Activated CD8-positive, alpha-beta memory T cell treated with anti-CD3 and anti-CD28 coated beads for 1 hour (primary cell): ENCODE results near the gene ZMYND8.
"Not testable (repeated sequence)": the region's sequence is repeated elsewhere in the genome, so short reads cannot be mapped to it uniquely, and the experiment has no call there.

ENCODE experiments used
- DNase-seq, 2 donors: peaks; one replicate each; pipeline ENCODE4 v3.0.0-alpha.2; 2020; ENCODE audit warnings: low read depth in 1 of 2; ENCODE audit errors: extremely low read depth in 1 of 2

The ZMYND8 gene

GRCh38 chr20:47356526-47357295 lies at the start of gene ZMYND8:
TSS of gene ZMYND8 (minus strand) at chr20:47356699. CDS start at chr20:47356670, 29 bp downstream.
- DNase-seq = peak; percentile 79 to 82

GRCh38 chr20:47405775-47406325 lies 49.4 kb upstream of the ZMYND8 start:
- no peak for DNase-seq

- no peak for DNase-seq
Observed at GRCh38 chr20:47400685-47401084, 44.2 kb upstream of the ZMYND8 start.

GRCh38 chr20:47397652-47398301 lies 41.3 kb upstream of the ZMYND8 start:
- DNase-seq = no peak

DNA sequence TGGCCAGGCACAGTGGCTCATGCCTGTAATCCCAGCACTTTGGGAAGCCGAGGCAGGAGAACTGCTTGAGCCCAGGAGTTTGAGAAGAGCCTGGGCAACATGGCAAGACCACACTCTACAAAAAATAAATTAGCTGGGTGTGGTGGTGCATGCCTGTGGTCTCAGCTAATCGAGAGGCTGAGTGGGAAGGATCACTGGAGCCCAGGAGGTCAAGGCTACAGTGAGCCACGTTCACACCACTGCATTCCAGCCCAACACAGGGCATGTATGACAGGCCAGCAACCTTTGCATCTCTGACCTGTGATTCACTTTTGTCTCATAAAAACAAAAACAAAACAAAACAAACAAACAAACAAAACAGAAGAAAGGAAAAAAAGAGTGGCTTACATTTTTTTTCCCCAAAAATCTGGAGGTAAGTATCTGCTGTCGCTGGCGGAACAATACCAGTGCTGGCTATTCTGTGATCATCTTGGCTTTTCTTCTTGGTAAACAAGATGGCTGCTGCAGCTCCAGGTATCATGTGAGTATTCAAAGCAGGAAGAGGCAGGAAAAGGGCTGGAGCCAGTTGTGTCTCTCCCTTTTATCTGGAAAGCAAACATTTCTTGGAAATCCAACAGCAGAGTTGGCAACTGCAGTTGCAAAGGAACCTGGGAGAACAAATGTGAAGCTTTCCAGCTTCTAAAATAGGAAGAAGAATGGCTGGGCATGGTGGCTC lies 40.4 kb upstream of the ZMYND8 start:
- no peak for DNase-seq

DNA sequence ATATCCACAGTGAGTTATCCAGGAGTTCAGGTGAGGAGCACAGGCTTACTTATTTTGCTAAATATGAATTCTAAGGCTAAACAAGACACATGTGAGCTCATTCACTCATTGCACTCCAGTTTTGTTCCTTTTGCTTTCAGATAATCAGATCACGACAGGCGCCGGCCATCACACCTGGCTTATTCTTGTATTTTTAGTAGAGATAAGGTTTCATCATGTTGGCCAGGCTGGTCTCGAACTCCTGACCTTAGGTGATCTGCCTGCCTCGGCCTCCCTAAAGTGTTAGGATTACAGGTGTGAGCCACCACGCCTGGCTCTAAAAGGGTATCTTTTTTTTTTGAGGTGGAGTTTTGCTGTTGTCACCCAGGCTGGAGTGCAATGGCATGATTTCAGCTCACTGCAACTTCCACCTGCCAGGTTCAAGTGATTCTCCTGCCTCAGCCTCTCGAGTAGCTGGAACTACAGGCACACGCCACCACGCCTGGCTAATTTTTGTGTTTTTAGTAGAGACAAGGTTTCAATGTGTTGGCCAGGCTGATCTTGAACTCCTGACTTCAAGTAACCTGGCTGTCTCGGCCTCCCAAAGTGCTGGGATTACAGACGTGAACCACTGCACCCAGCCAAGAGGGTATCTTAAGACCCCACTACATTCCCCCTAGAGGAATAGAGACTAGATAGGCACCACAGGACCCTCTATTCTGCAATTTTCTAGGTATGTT lies 37.5 kb upstream of the ZMYND8 start:
- DNase-seq = not testable (repeated sequence)

- DNase-seq = no peak
Observed at GRCh38 chr20:47392721-47393073, 36.2 kb upstream of the ZMYND8 start.

DNA sequence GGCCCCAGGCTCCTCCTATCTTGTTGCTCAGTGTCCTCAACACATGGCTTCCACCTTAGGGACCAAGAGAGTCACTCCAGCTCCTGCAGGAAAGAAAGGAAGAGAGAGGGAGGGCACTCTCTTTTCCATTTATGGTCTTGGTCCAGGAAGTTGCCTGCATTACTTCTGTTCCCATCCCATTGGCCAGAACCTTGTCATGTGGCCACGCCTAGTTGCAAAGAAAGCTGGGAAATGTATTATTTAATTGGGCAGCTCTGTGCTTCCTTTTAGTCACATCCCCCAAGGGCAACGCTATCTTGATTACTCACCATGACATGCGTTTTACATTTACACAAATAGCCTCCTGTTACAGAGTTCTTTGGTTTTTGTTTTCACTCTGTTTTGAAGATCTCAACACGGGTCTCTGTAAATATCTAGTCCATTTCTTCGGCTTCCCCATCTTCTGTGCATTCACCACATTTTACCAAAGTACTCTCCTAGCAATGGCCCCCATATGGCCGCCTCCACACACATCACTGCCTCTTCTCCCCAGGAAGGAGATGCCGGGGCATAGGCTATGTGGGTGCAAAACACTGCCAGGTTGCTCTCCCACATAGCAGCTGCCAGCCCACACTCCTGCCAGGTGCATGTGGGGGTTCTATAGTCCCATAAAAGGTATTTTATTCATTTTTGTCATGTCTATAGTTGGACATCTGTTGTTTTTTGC lies 35.7 kb upstream of the ZMYND8 start:
- DNase-seq = no peak

DNA sequence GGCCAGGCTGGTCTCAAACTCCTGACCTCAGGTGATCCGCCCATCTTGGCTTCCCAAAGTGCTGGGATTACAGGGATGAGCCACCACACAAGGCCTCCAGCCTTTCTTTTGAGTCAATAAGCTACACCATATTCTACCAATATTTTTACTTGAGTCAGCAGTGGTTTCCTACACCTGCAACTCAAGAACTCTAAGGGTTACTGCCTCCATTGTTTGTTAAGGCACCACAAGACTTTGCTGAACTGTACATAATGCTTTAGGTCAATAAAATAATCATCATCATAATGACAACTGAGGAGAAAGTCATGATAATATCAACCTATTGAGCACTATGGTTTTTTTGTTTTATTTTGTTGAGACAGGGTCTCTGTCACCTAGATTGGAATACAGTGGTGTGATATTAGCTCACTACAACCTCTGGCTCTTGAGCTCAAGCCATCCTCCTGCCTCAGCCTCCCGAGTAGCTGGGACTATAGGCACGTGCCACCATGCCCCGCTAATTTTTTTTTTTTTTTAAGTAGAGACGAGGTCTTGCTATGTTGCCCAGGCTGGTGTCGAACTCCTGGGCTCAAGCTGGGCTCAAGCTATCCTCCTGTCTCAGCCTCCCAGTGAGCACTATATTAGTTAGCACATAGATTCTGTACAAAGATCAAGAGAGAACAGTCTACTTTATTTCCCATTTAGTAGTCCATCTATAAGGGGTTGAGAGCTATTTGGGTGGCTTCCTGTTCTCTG lies 34.9 kb upstream of the ZMYND8 start:
- DNase-seq = no peak

- no peak for DNase-seq
Observed at GRCh38 chr20:47389867-47390347, 33.4 kb upstream of the ZMYND8 start.

GRCh38 chr20:47385968-47386367 lies 29.5 kb upstream of the ZMYND8 start:
- not testable (repeated sequence) for DNase-seq

DNA sequence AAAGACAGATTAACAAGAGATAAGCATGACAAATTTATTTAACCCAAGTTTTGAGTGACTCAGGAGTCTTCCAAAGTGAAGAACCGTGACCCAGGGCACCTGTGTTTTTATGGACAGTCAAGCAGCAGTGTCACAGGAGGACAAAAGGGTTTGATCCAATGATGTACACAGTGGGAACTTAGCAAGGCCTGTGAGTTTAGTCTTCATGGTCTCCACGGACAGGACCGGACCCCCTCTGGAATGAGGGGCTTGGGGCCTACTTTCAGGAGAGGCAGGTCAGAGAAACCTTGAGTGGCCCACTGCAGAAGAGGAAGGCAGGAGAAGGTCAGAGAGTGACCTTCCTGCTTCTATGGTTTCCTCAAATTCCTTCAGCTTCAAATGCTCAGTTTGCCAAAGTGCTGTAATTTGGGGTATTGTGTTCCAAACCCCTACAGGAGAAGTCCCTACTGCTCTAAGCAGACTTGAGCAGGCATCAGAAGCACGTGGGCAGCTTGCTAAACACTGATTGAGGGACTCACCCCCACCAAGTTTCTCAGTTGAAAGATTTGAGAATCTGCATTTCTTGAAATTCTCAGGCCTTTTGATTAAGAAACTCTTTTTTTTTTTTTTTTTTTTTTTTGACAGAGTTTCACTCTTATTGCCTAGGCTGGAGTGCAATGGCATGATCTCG lies 26.4 kb upstream of the ZMYND8 start:
- no peak for DNase-seq

DNA sequence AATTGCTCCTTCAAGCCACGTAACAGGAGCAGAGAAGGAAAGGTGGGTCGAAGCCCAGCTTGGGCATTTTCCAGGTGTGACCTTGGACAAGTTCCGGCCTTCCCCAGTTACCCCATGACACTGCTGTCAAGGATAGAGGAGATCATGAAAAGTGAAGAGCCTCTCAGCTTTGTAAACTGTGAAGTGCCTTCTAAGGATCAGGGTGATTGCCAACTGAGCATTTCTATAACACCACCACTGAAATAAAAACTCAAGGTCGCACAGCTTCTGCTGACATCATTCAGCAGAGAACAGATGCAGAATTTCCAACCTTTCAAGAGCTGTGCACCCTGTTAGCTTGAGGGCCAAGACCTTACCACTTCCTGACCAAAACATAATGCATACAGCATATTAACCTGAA lies 24.0 kb upstream of the ZMYND8 start:
- no peak for DNase-seq

- no peak for DNase-seq
Observed at GRCh38 chr20:47379433-47380150, 23.1 kb upstream of the ZMYND8 start.

GRCh38 chr20:47377122-47377722 lies 20.7 kb upstream of the ZMYND8 start:
- no peak for DNase-seq

- not testable (repeated sequence) for DNase-seq
Observed at GRCh38 chr20:47376096-47376643, 19.7 kb upstream of the ZMYND8 start.

DNA sequence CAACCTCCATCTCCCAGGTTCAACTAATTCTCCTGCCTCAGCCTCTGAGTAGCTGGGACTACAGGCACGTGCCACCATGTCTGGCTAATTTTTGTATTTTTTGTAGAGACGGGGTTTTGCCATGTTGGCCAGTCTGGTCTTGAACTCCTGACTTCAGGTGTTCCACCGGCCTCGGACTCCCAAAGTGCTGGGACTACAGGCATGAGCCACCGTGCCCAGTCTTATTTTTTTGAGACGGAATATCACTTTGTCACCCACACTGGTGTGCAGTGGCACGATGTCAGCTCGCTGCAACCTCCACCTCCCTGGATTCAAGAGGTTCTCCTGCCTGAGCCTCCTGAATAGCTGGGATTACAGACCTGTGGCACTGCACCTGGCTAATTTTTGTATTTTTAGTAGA lies 17.6 kb upstream of the ZMYND8 start:
- DNase-seq = not testable (repeated sequence)
